Psoas muscle (tissue), 8 donors: ENCODE data around the gene NFE2L1. TPM values are rescaled to one million over a fixed set of nuclear protein-coding genes. Genes with fewer than 3 reads are reported as not detected.

Experiments
- ATAC-seq, 4 donors: fragments of 200-7000 bp; cut with Tn5 transposase; one replicate each; pipeline ENCODE4 v1.9.1; 2020; ENCODE audit warnings: moderate library complexity in 3 of 4, mild to moderate bottlenecking in 2 of 4
- DNase-seq, 2 donors: peaks; one replicate each; pipeline ENCODE4 v3.0.0-alpha.2; 2020
- H3K27ac ChIP-seq: fragments of 200-600 bp; one replicate; pipeline ENCODE4 v1.8.0; 2022
- H3K27me3 ChIP-seq, 3 donors: fragments of 200-600 bp in 1 of 3; one replicate each; pipeline versions ENCODE4 v1.6.1 to v1.8.0; 2013 to 2022; ENCODE audit warnings: low read length in 2 of 3, mild to moderate bottlenecking in 2 of 3, moderate library complexity in 1 of 3; ENCODE audit not compliant: insufficient read depth in 3 of 3
- H3K36me3 ChIP-seq, 2 donors: fragments of 200-600 bp in 1 of 2; one replicate each; pipeline versions ENCODE4 v1.6.1 to v1.8.0; 2013 to 2022; ENCODE audit warnings: low read depth in 1 of 2, mild to moderate bottlenecking in 1 of 2, moderate library complexity in 1 of 2; ENCODE audit not compliant: insufficient read depth in 1 of 2
- H3K4me1 ChIP-seq: fragments of 200-600 bp; one replicate; pipeline ENCODE4 v1.8.0; 2022
- H3K4me3 ChIP-seq: fragments of 200-600 bp; one replicate; pipeline ENCODE4 v1.8.0; 2022; ENCODE audit warnings: mild to moderate bottlenecking
- H3K9me3 ChIP-seq: fragments of 200-600 bp; one replicate; pipeline ENCODE4 v1.8.0; 2022
- CTCF ChIP-seq: fragments of 200-600 bp; IDR thresholded peaks from one replicate; pipeline ENCODE4 v1.8.0; 2022; ENCODE audit warnings: antibody characterized with exemption
- WGBS, 3 donors: extraction: QIAGEN DNeasy Blood & Tissue Kit; methylation state at CpG; one replicate each; pipeline versions ENCODE4 v1.1.6 to v1.1.7; 2013; 5-methylcytosine and 5-hydroxymethylcytosine counted together
- intact Hi-C, 2 donors: fragments of 100-400 bp; cut with DNase I; formaldehyde crosslinking; loops; one replicate each; pipeline versions ENCODE4 v1.11.0 to v1.14.2; 2022
- polyA plus RNA-seq, 3 donors: library from polyadenylated mRNA; stranded (reverse); fragments of 200-250 nt; gene quantifications; one replicate each; pipeline ENCODE4 v1.2.3, GENCODE V29; 2013
- total RNA-seq, 4 donors: library from RNA; stranded (reverse); fragmentation: NEBNext Ultra II Directional in 2 of 4; extraction: Animal tissue kit (Norgen Biotek cat#: 25700) in 2 of 4; gene quantifications; one replicate each; pipeline versions ENCODE4 v1.2.1 to v1.2.4, GENCODE V29; 2021 to 2023
- donor health status: healthy with polysubstance abuse.
- donor health status: DM: no; HTN: no; CAD: no; lungs with moderate emphysema.
- donor health status: Bipolar disorder and iron deficiency.
- donor health status: healthy.
- donor health status: DM: yes; HTN: yes; CAD: no.
- donor health status: DM: no; HTN: no; CAD: no.
- donor health status: DM: no; HTN: no; CAD: no.
- donor health status: DM: yes; HTN: yes; CAD: no.

The NFE2L1 gene
- total and polyA plus RNA-seq, 7 donors = 308 to 1,601 (median 1,124) TPM

- Histone ChIP-seq H3K9me3 (no peaks in the 10 kb centered on the region), H3K4me1 (peaks cover 39% of the 10 kb centered on the region), H3K4me3 (peak overlapping the region; percentile 67), H3K36me3 (no peaks in the 10 kb centered on the region), H3K27me3 (peaks cover 0 to 3% (median 0%) of the 10 kb centered on the region in 3 donors), H3K27ac (peak overlapping the region; percentile 79)
- intact Hi-C loops = loop anchor here (1.0 to 10.0 kb wide), 5 partner anchors 48 to 569 kb away; partner anchors contain the start of genes HOXB3 (in 1 of the 2) and HOXB5 (in 1 of the 2)
- ATAC-seq = peak in 2 of 4 donors; percentile 1 to 8
- no peak for DNase-seq
- TF ChIP-seq CTCF = no peak
- 14 to 32% (median 17%) methylated on average over 8 of the region's 8 CpGs for WGBS, 3 donors
Measured at GRCh38 chr17:48025904-48026501, 22.2 kb upstream of the NFE2L1 start.

- Histone ChIP-seq H3K27me3 (peaks cover 0 to 3% (median 0%) of the 10 kb centered on the region in 3 donors), H3K36me3 (peaks cover 0 to 4% of the 10 kb centered on the region in 2 donors), H3K27ac (peak overlapping the region; percentile 79), H3K4me1 (peaks cover 39% of the 10 kb centered on the region), H3K9me3 (no peaks in the 10 kb centered on the region), H3K4me3 (peak overlapping the region; percentile 67)
- 13 to 23% (median 19%) methylated on average over 15 to 18 of the region's 18 CpGs for WGBS, 3 donors
- DNase-seq = peak; percentile 79 to 93
- ATAC-seq = peak; percentile 37 to 69 (median 58)
- intact Hi-C loops = loop anchor here (1.0 to 10.0 kb wide), 4 partner anchors 48 to 568 kb away; partner anchors contain the start of genes HOXB3 (in 1 of the 2) and HOXB5 (in 1 of the 2)
- TF ChIP-seq CTCF = peak; percentile 79
Measured at GRCh38 chr17:48026502-48027321, 21.4 kb upstream of the NFE2L1 start.

- DNase-seq (no peak), ATAC-seq (no peak)
- H3K4me3 ChIP-seq = no peak overlapping the region
- H3K27me3 ChIP-seq = peaks cover 0 to 3% (median 0%) of the 10 kb centered on the region in 3 donors
- no peaks in the 10 kb centered on the region for H3K9me3 ChIP-seq
- peak overlapping the region; percentile 79 for H3K27ac ChIP-seq
- 76 to 80% (median 80%) methylated on average over 12 of the region's 12 CpGs for WGBS, 3 donors
- TF ChIP-seq CTCF = no peak
- intact Hi-C loops = loop anchor here (2.0 to 10.0 kb wide), 3 partner anchors 47 to 567 kb away; partner anchors contain the start of genes HOXB3 (in 1 of the 2) and HOXB5 (in 1 of the 2)
- H3K36me3 ChIP-seq = peaks cover 0 to 11% of the 10 kb centered on the region in 2 donors
- H3K4me1 ChIP-seq = peaks cover 39% of the 10 kb centered on the region
Measured at GRCh38 chr17:48027322-48027981, 20.7 kb upstream of the NFE2L1 start.

GRCh38 chr17:48028736-48029135 is 19.4 kb upstream of the NFE2L1 start:
- 75 to 77% (median 75%) methylated on average over 1 of the region's 1 CpG for WGBS, 3 donors
- intact Hi-C loops = loop anchor here in 1 of 2 donors (10.0 kb wide), 1 partner anchor 566 kb away; the partner anchor contains the start of genes HOXB3 and HOXB5
- Histone ChIP-seq H3K9me3 (no peaks in the 10 kb centered on the region), H3K4me3 (no peak overlapping the region), H3K27me3 (no peaks in the 10 kb centered on the region), H3K36me3 (peaks cover 0 to 20% of the 10 kb centered on the region in 2 donors), H3K4me1 (peaks cover 30% of the 10 kb centered on the region), H3K27ac (no peak overlapping the region)
- ATAC-seq (no peak), DNase-seq (no peak)
- no peak for TF ChIP-seq CTCF
